Tibial nerve (tissue), 4 donors: ENCODE data around the gene THUMPD2.

ENCODE experiments used
- CTCF ChIP-seq, 5 experiments: fragments of 200-600 bp in 3 of 5; fragments of 450-650 bp in 2 of 5; sonication (generic) in 3 of 5; IDR thresholded peaks; one replicate each; pipeline ENCODE4 v1.5.1; 2016 to 2019; ENCODE audit warnings: antibody characterized with exemption in 5 of 5, mild to moderate bottlenecking in 3 of 5, moderate library complexity in 2 of 5
- EP300 ChIP-seq, 2 donors: sonication (generic); formaldehyde crosslinking; IDR thresholded peaks; one replicate each; pipeline ENCODE4 v1.6.1; 2017; ENCODE audit warnings: antibody characterized with exemption in 2 of 2, mild to moderate bottlenecking in 1 of 2
- POLR2A ChIP-seq, 2 donors: fragments of 450-650 bp; IDR thresholded peaks; one replicate each; pipeline ENCODE4 v1.6.1; 2017; ENCODE audit warnings: antibody characterized with exemption in 2 of 2, mild to moderate bottlenecking in 2 of 2, moderate library complexity in 2 of 2

- TF ChIP-seq POLR2A (IDR thresholded peaks at IDR 0.05), result no peak
- TF ChIP-seq CTCF (IDR thresholded peaks at IDR 0.05), result no peak
- TF ChIP-seq EP300 (IDR thresholded peaks at IDR 0.05), result no peak
Observed at GRCh38 chr2:39718483-39718882, 60.6 kb downstream of the THUMPD2 start.
